Superior temporal gyrus (tissue), 1 donor: ENCODE measurements around the gene PM20D1.
"Not testable (repeated sequence)": the region's sequence is repeated elsewhere in the genome, so short reads cannot be mapped to it uniquely, and the experiment has no call there.

Source experiments
- DNase-seq: peaks from one replicate; pipeline ENCODE4 v3.0.0-alpha.2; 2016; ENCODE audit errors: extremely low spot score

PM20D1 gene

GRCh38 chr1:205840146-205840923, 9.6 kb downstream of the PM20D1 start:
- no peak for DNase-seq

- no peak for DNase-seq
These were observed 12.5 kb downstream of the PM20D1 start for GRCh38 chr1:205837382-205837970.

GRCh38 chr1:205834751-205835150, 15.2 kb downstream of the PM20D1 start:
- no peak for DNase-seq

- DNase-seq = no peak
These were observed 17.6 kb downstream of the PM20D1 start for GRCh38 chr1:205832326-205832751.

- no peak for DNase-seq
These were observed 22.3 kb downstream of the PM20D1 start for GRCh38 chr1:205827623-205828022.

- no peak for DNase-seq
These were observed 22.9 kb downstream of the PM20D1 start for GRCh38 chr1:205826995-205827394.

- no peak for DNase-seq
These were observed 23.7 kb downstream of the PM20D1 start for GRCh38 chr1:205826016-205826806.

- DNase-seq = no peak
These were observed 25.8 kb downstream of the PM20D1 start for GRCh38 chr1:205824180-205824579.

GRCh38 chr1:205823260-205823659, 26.7 kb downstream of the PM20D1 start:
- DNase-seq = not testable (repeated sequence)

- no peak for DNase-seq
These were observed 27.5 kb downstream of the PM20D1 start for GRCh38 chr1:205822397-205822796.

- no peak for DNase-seq
These were observed 31.9 kb downstream of the PM20D1 start for GRCh38 chr1:205817988-205818387.

GRCh38 chr1:205817364-205817763, 32.6 kb downstream of the PM20D1 start:
- no peak for DNase-seq

GRCh38 chr1:205813755-205814058, 36.2 kb downstream of the PM20D1 start:
- DNase-seq = no peak

- DNase-seq = peak; percentile 92
These were observed 36.8 kb downstream of the PM20D1 start, which contains the start of gene SLC41A1 for GRCh38 chr1:205812878-205813754. Gene SLC41A1, minus strand, starts transcription at chr1:205813198. Its CDS starts 2,757 bp downstream, at chr1:205810441.

- DNase-seq = peak; percentile 65
These were observed 37.6 kb downstream of the PM20D1 start for GRCh38 chr1:205812271-205812877.

- peak; percentile 74 for DNase-seq
These were observed 38.3 kb downstream of the PM20D1 start for GRCh38 chr1:205811660-205812059.

- no peak for DNase-seq
These were observed 39.3 kb downstream of the PM20D1 start for GRCh38 chr1:205810448-205811157.

GRCh38 chr1:205809942-205810345, 40.0 kb downstream of the PM20D1 start:
- DNase-seq = no peak

GRCh38 chr1:205809469-205809868, 40.5 kb downstream of the PM20D1 start:
- DNase-seq = no peak

- no peak for DNase-seq
These were observed 44.7 kb downstream of the PM20D1 start for GRCh38 chr1:205805082-205805711.
